HepG2 (cell line): ENCODE measurements around the gene ELP1.

ENCODE experiments used
- CBFB ChIP-seq: sonication (generic); formaldehyde crosslinking; IDR thresholded peaks from 2 replicates; pipeline ENCODE4 v1.4.0; 2020; ENCODE audit warnings: missing genetic modification reagents
- CTCF ChIP-seq: sonication (generic); formaldehyde crosslinking; IDR thresholded peaks from 2 replicates; pipeline ENCODE4 v1.5.0; 2020; ENCODE audit warnings: mild to moderate bottlenecking, missing genetic modification reagents, moderate library complexity
- HDAC6 ChIP-seq: fragments of 200-600 bp; sonication (generic); IDR thresholded peaks from 2 replicates; pipeline ENCODE4 v1.7.0; 2017; ENCODE audit warnings: mild to moderate bottlenecking, antibody characterized with exemption, low read length, low read depth
- HMG20B ChIP-seq: conservative IDR thresholded peaks from 2 replicates; pipeline ENCODE4 v1.6.1; 2016; ENCODE audit warnings: missing genetic modification reagents, missing compliant biosample characterization
- JUND ChIP-seq: sonication (generic); formaldehyde crosslinking; IDR thresholded peaks from 2 replicates; pipeline ENCODE4 v1.8.0; 2022; ENCODE audit warnings: mild to moderate bottlenecking, missing genetic modification reagents
- RBAK ChIP-seq: sonication (generic); formaldehyde crosslinking; IDR thresholded peaks from 2 replicates; pipeline ENCODE4 v1.5.1; 2020; ENCODE audit warnings: mild to moderate bottlenecking, missing genetic modification reagents
- RELA ChIP-seq: sonication (generic); formaldehyde crosslinking; IDR thresholded peaks from 2 replicates; pipeline ENCODE4 v1.4.0; 2020; ENCODE audit warnings: missing genetic modification reagents
- TARDBP ChIP-seq: sonication (generic); formaldehyde crosslinking; IDR thresholded peaks from 2 replicates; pipeline ENCODE4 v1.8.0; 2022; ENCODE audit warnings: mild to moderate bottlenecking, missing genetic modification reagents
- TBP ChIP-seq: sonication (generic); formaldehyde crosslinking; IDR thresholded peaks from 2 replicates; pipeline ENCODE4 v1.5.0; 2020; ENCODE audit warnings: missing genetic modification reagents
- U2AF2 ChIP-seq: fragments of 200-400 bp; formaldehyde crosslinking; IDR thresholded peaks from 2 replicates; pipeline ENCODE4 v1.6.1; 2017; ENCODE audit warnings: low read depth, mild to moderate bottlenecking, low read length
- ZNF337 ChIP-seq: sonication (generic); formaldehyde crosslinking; IDR thresholded peaks from 2 replicates; pipeline ENCODE4 v1.5.1; 2020; ENCODE audit warnings: missing genetic modification reagents, low read depth, mild to moderate bottlenecking, borderline replicate concordance
- ZNF780A ChIP-seq: sonication (generic); formaldehyde crosslinking; IDR thresholded peaks from 2 replicates; pipeline ENCODE4 v1.8.0; 2022; ENCODE audit warnings: mild to moderate bottlenecking, missing genetic modification reagents, moderate library complexity
- TF ChIP-seq, protein P1 (sequence below): sonication (generic); formaldehyde crosslinking; IDR thresholded peaks from 2 replicates; pipeline ENCODE4 v1.4.0; 2020; ENCODE audit warnings: mild to moderate bottlenecking, missing genetic modification reagents
- TF ChIP-seq, protein P2 (sequence below): sonication (generic); formaldehyde crosslinking; IDR thresholded peaks from 2 replicates; pipeline ENCODE4 v1.8.1; 2023; ENCODE audit warnings: missing genetic modification reagents, inconsistent platforms, borderline replicate concordance

GRCh38 chr9:108832179-108832500 is 101.8 kb downstream of the ELP1 start:
- TF ChIP-seq CTCF (no peak), TARDBP (CRISPR knock-in tag) (no peak), RBAK (CRISPR knock-in tag) (no peak), HDAC6 (no peak), CBFB (no peak), U2AF2 (no peak), HMG20B (CRISPR knock-in tag) (no peak), TBP (CRISPR knock-in tag) (no peak), ZNF337 (CRISPR knock-in tag) (no peak), JUND (CRISPR knock-in tag) (no peak), ZNF780A (CRISPR knock-in tag) (no peak), RELA (no peak)
- TF ChIP-seq, protein P1, sequence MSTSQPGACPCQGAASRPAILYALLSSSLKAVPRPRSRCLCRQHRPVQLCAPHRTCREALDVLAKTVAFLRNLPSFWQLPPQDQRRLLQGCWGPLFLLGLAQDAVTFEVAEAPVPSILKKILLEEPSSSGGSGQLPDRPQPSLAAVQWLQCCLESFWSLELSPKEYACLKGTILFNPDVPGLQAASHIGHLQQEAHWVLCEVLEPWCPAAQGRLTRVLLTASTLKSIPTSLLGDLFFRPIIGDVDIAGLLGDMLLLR (CRISPR knock-in tag), result no peak
- TF ChIP-seq, protein P2, sequence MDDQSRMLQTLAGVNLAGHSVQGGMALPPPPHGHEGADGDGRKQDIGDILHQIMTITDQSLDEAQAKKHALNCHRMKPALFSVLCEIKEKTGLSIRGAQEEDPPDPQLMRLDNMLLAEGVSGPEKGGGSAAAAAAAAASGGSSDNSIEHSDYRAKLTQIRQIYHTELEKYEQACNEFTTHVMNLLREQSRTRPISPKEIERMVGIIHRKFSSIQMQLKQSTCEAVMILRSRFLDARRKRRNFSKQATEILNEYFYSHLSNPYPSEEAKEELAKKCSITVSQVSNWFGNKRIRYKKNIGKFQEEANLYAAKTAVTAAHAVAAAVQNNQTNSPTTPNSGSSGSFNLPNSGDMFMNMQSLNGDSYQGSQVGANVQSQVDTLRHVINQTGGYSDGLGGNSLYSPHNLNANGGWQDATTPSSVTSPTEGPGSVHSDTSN (CRISPR knock-in tag), result no peak
